Smooth muscle cell of the coronary artery (primary cell): ENCODE measurements around the gene BICRA. TPM values are rescaled to one million over a fixed set of nuclear protein-coding genes. Genes with fewer than 3 reads are reported as not detected.

Source experiments
- total RNA-seq: library from RNA; depleted of rRNA; stranded (reverse); fragments of >200 nt; gene quantifications from 2 replicates; pipeline ENCODE4 v1.2.3, GENCODE V29; 2014; ENCODE audit warnings: low replicate concordance

The BICRA gene
- total RNA-seq, result 0.82 and 2.8 TPM in 2 replicates

GRCh38 chr19:47608969-47609905, at the start of gene BICRA:
BICRA (plus strand) TSS chr19:47609134; CDS start chr19:47673575, 64,441 bp downstream.

GRCh38 chr19:47573071-47574026, 35.6 kb upstream of the BICRA start, which contains the start of gene ZNF541:
ZNF541 (minus strand) TSS chr19:47573148; CDS start chr19:47555856, 17,292 bp downstream.

GRCh38 chr19:47713046-47714021, 104.4 kb downstream of the BICRA start, which contains the start of gene EHD2:
EHD2 (plus strand) TSS chr19:47713422; CDS start chr19:47716613, 3,191 bp downstream.

GRCh38 chr19:47745010-47745901, 136.3 kb downstream of the BICRA start, which contains the start of gene NOP53:
NOP53 (plus strand) TSS chr19:47745546; CDS start chr19:47745560, 14 bp downstream.

Other genes with a start within 250 kb of the BICRA start
- 48.6 and 53.4 TPM in 2 replicates for gene MEIS3, start 189.6 kb upstream of the BICRA start, total RNA-seq
- gene SLC8A2, start 137.2 kb upstream of the BICRA start, total RNA-seq, result 0.23 TPM in 1 of 2 replicates, not detected in the other
- 3.2 and 4.0 TPM in 2 replicates for gene KPTN, start 124.9 kb upstream of the BICRA start, total RNA-seq
- 55.7 and 77.6 TPM in 2 replicates for gene NAPA, start 94.1 kb upstream of the BICRA start, total RNA-seq
- under 0.01 TPM in 1 of 2 replicates, not detected in the other for gene ZNF541, start 36.0 kb upstream of the BICRA start, total RNA-seq
- 95.6 and 106 TPM in 2 replicates for gene EHD2, start 104.3 kb downstream of the BICRA start, total RNA-seq
- 50.9 and 70.0 TPM in 2 replicates for gene NOP53, start 136.4 kb downstream of the BICRA start, total RNA-seq
- gene SELENOW, start 169.6 kb downstream of the BICRA start, total RNA-seq, result 68.6 and 209 TPM in 2 replicates
- gene TPRX1, start 195.4 kb downstream of the BICRA start, total RNA-seq, result not detected in 2 replicates
- not detected in 2 replicates for gene CRX, start 212.8 kb downstream of the BICRA start, total RNA-seq